Islet of Langerhans (tissue), 1 donor: Measurements from ENCODE around the gene GLT8D1.
"Not testable (repeated sequence)": the region's sequence is repeated elsewhere in the genome, so short reads cannot be mapped to it uniquely, and the experiment has no call there.

Experiments used
- FAIRE-seq: peaks from one replicate; lab custom pipeline; 2011; peaks lifted over from hg19 to GRCh38; lab: Jason Lieb, UNC

Gene GLT8D1

GRCh38 chr3:52705688-52706686 is at the start of gene GLT8D1, which contains the start of gene SPCS1:
GLT8D1 (minus strand) TSS chr3:52705791; CDS start chr3:52700460, 5,331 bp downstream.
SPCS1 (plus strand) TSS chr3:52706106; CDS start chr3:52706247, 141 bp downstream.
- FAIRE-seq: no peak

GRCh38 chr3:52754373-52754772 is 48.8 kb upstream of the GLT8D1 start:
- no peak for FAIRE-seq

GRCh38 chr3:52752045-52752660 is 46.6 kb upstream of the GLT8D1 start:
- FAIRE-seq: no peak

GRCh38 chr3:52743721-52744120 is 38.1 kb upstream of the GLT8D1 start:
- no peak for FAIRE-seq

GRCh38 chr3:52743152-52743551 is 37.6 kb upstream of the GLT8D1 start:
- FAIRE-seq: peak; percentile 95

- peak; percentile 97 for FAIRE-seq
Observed at GRCh38 chr3:52742418-52743041, 36.9 kb upstream of the GLT8D1 start.

GRCh38 chr3:52739730-52740129 is 34.1 kb upstream of the GLT8D1 start:
- no peak for FAIRE-seq

GRCh38 chr3:52733256-52733891 is 27.8 kb upstream of the GLT8D1 start:
- no peak for FAIRE-seq

- FAIRE-seq: no peak
Observed at GRCh38 chr3:52731590-52731989, 26.0 kb upstream of the GLT8D1 start.

- no peak for FAIRE-seq
Observed at GRCh38 chr3:52730681-52731080, 25.1 kb upstream of the GLT8D1 start.

GRCh38 chr3:52728753-52729152 is 23.2 kb upstream of the GLT8D1 start:
- FAIRE-seq: not testable (repeated sequence)

GRCh38 chr3:52724511-52724910 is 18.9 kb upstream of the GLT8D1 start:
- peak; percentile 60 for FAIRE-seq

GRCh38 chr3:52723935-52724334 is 18.3 kb upstream of the GLT8D1 start:
- FAIRE-seq: no peak

GRCh38 chr3:52722491-52722890 is 16.9 kb upstream of the GLT8D1 start:
- no peak for FAIRE-seq

GRCh38 chr3:52721730-52722008 is 16.1 kb upstream of the GLT8D1 start:
- no peak for FAIRE-seq

GRCh38 chr3:52721002-52721729 is 15.6 kb upstream of the GLT8D1 start:
- no peak for FAIRE-seq

GRCh38 chr3:52719618-52720017 is 14.0 kb upstream of the GLT8D1 start:
- no peak for FAIRE-seq

GRCh38 chr3:52715714-52716305 is 10.2 kb upstream of the GLT8D1 start:
- no peak for FAIRE-seq

GRCh38 chr3:52714335-52715302 is 9.0 kb upstream of the GLT8D1 start:
- FAIRE-seq: no peak
